GM12873 (cell line): ENCODE data around the gene PRKCE.

ENCODE experiments used
- CTCF ChIP-seq: IDR thresholded peaks from 2 replicates; pipeline ENCODE4 v1.5.1; 2012; ENCODE audit warnings: low read depth, mild to moderate bottlenecking, moderate library complexity, low read length, control low read depth; ENCODE audit not compliant: insufficient read depth; ENCODE audit errors: missing control alignments

The PRKCE gene

DNA sequence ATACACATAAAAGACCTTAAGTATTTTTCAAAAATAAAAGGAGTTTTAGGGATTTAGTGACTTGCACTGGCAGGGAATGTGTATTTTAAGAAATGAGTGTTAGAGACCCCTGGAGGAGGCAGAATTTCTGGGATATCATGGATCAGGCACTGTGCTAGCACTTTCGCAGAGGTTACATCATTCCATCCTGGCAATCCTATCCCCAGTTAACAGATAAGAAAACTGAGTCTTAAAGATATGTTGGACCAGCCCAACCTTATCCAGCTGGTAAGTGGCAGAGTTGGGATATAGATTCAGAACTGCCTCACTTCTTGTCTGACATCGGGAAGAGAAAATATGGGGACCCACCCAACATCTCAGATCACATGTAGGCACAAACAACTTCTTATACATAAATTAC, 485.5 kb downstream of the PRKCE start:
- no peak for TF ChIP-seq CTCF

- no peak for TF ChIP-seq CTCF
Observed at GRCh38 chr2:46142546-46143428, 491.3 kb downstream of the PRKCE start.

DNA sequence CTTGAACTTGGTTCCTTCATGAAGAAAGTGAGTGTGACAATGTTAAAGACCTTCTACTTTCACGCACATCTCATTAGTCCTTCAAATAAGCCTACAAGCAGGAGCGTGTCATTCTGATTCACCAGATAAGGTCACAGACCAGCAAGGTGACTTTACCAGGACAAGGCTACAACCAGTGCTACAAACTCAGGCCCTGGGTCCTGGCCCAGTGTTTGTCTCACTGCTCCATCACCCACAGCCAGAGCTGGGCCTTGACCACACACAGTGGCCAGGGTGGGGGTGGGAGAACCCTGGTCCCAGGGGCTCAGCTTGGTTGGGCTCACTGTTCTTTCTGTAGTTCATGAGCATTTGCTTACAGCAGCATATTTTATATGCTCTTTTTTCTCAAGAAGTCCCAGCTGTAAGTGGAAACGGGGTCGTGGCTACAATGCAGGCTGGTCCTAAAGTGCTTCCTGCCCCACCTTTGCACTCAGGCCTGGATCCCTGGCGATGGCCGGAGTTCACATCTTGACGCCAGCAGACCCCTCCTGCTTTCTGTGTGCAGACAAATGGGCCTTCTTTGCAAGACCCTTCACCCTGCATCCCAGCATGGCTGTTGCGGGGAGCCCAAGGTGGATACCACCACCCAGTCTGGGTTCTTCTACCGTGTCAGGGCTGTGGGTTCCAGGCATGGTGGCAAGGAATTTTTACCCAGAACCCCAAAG, 492.1 kb downstream of the PRKCE start:
- no peak for TF ChIP-seq CTCF

DNA sequence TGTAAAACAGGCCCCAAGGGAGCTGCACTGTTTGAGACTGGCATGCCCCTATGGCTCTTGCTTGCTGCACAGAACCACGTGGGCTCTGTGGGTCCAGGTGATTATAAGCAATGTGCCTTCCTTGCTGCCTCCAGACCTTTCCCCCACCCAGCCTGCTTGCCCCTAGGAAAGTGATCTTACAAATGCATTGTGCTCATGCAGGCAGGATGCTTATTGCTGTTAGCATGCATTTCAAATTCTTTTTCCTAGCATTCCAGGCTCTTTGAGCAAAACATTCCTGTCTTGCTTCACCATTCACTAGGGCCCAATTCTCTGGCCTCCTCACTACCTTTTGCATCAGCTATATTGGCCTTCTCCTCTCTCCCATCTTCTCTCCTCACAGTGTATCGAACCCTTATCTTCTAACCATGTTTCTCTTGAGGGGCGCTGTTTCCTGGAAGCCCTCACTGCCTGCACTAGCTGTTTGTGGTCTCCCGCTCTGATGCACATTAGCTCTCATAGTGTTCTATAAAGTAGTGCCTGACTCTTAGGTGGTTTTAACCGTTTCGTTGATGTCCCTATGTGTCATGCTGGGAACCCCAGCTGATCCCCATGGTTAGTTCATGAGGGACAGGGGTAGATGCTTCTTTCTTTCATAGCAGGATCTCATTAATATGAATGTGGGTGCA, 492.8 kb downstream of the PRKCE start:
- no peak for TF ChIP-seq CTCF

GRCh38 chr2:46145017-46145416, 493.5 kb downstream of the PRKCE start:
- TF ChIP-seq CTCF = no peak

DNA sequence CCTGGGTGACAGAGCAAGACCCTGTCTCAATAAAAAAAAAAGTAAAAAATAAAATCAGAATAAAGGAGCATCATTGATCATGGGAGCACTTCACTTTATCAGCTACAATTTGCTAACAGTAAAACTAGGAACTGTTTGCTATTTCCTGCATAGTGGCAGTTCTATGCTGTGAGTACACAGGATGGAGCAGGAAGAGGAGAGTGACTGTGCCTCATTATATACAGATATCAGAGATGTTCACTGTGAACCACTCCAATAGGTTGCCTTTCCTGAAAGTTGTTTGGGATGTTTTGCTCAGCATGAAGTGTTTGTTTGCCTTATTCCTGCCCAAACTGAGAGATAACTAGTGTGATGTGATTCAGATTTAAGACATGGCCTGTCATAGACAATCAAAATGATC, 494.4 kb downstream of the PRKCE start:
- no peak for TF ChIP-seq CTCF
